Fibroblast of peridontal ligament (primary cell): Measurements from ENCODE around the gene CASQ1.

Experiments used
- DNase-seq: peaks from one replicate; pipeline ENCODE4 v3.0.0-alpha.2; 2010; ENCODE audit errors: extremely low read depth

Gene CASQ1

GRCh38 chr1:160205242-160206035, 15.1 kb downstream of the CASQ1 start, which contains the start of gene PEA15:
PEA15 (plus strand) TSS chr1:160205384; CDS start chr1:160211545, 6,161 bp downstream.
- DNase-seq, result peak; percentile 40

- peak; percentile 37 for DNase-seq
Observed at GRCh38 chr1:160206036-160206389, 15.6 kb downstream of the CASQ1 start.

GRCh38 chr1:160206421-160207117, 16.2 kb downstream of the CASQ1 start:
- DNase-seq, result peak; percentile 86

GRCh38 chr1:160207118-160207650, 16.8 kb downstream of the CASQ1 start:
- no peak for DNase-seq

GRCh38 chr1:160207771-160208556, 17.6 kb downstream of the CASQ1 start:
- DNase-seq, result no peak

- DNase-seq, result no peak
Observed at GRCh38 chr1:160208557-160209320, 18.4 kb downstream of the CASQ1 start.

- DNase-seq, result peak; percentile 28
Observed at GRCh38 chr1:160209321-160210046, 19.1 kb downstream of the CASQ1 start.

GRCh38 chr1:160210561-160210960, 20.2 kb downstream of the CASQ1 start:
- DNase-seq, result no peak

- DNase-seq, result no peak
Observed at GRCh38 chr1:160211046-160211790, 20.8 kb downstream of the CASQ1 start.

- no peak for DNase-seq
Observed at GRCh38 chr1:160214481-160215140, 24.2 kb downstream of the CASQ1 start.

- DNase-seq, result no peak
Observed at GRCh38 chr1:160216301-160216700, 25.9 kb downstream of the CASQ1 start.

GRCh38 chr1:160217481-160218051, 27.2 kb downstream of the CASQ1 start:
- peak; percentile 47 for DNase-seq

- peak; percentile 87 for DNase-seq
Observed at GRCh38 chr1:160219062-160219929, 28.9 kb downstream of the CASQ1 start.

GRCh38 chr1:160220301-160220700, 29.9 kb downstream of the CASQ1 start:
- DNase-seq, result no peak

- peak; percentile 8 for DNase-seq
Observed at GRCh38 chr1:160221089-160221488, 30.7 kb downstream of the CASQ1 start.

- no peak for DNase-seq
Observed at GRCh38 chr1:160222546-160222945, 32.2 kb downstream of the CASQ1 start.

GRCh38 chr1:160224606-160225005, 34.2 kb downstream of the CASQ1 start:
- DNase-seq, result no peak

- DNase-seq, result no peak
Observed at GRCh38 chr1:160225345-160225744, 35.0 kb downstream of the CASQ1 start.
